ENCODE data around the gene ANKRD36B.
"Not testable (repeated sequence)": the region's sequence is repeated elsewhere in the genome, so short reads cannot be mapped to it uniquely, and the experiment has no call there.

DNA sequence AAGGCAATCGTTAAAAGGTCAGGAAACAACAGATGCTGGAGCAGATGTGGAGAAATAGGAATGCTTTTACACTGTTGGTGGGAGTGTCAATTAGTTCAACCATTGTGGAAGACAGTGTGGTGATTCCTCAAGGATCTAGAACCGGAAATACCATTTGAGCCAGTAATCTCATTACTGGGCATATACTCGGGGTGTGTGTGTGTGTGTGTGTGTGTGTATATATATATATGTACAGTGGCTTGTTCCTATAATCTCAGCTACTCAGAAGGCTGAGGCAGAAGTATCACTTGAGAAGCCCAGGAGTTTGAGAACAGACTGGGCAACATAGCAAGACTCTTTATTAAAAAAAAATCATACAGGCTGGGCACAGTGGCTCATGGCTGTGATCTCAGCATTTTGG, 24.0 kb downstream of the ANKRD36B start:
- TF ChIP-seq POLR2A (IDR thresholded peaks at IDR 0.05) = not testable (repeated sequence)
- TF ChIP-seq, protein P1, sequence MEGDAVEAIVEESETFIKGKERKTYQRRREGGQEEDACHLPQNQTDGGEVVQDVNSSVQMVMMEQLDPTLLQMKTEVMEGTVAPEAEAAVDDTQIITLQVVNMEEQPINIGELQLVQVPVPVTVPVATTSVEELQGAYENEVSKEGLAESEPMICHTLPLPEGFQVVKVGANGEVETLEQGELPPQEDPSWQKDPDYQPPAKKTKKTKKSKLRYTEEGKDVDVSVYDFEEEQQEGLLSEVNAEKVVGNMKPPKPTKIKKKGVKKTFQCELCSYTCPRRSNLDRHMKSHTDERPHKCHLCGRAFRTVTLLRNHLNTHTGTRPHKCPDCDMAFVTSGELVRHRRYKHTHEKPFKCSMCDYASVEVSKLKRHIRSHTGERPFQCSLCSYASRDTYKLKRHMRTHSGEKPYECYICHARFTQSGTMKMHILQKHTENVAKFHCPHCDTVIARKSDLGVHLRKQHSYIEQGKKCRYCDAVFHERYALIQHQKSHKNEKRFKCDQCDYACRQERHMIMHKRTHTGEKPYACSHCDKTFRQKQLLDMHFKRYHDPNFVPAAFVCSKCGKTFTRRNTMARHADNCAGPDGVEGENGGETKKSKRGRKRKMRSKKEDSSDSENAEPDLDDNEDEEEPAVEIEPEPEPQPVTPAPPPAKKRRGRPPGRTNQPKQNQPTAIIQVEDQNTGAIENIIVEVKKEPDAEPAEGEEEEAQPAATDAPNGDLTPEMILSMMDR (IDR thresholded peaks at IDR 0.05) = not testable (repeated sequence)
